Stimulated activated CD4-positive, alpha-beta T cell treated with anti-CD3 and anti-CD28 coated beads, TNF-alpha, amount 100 ng/mL, for 1 hour (primary cell): ENCODE results near the gene FAM227A.

Experiments used
- DNase-seq, 3 donors: peaks; one replicate each; pipeline ENCODE4 v3.0.0-alpha.2; 2020; ENCODE audit warnings: low read depth in 3 of 3, low spot score in 1 of 3

Gene FAM227A

GRCh38 chr22:38549101-38549894 is 106.9 kb downstream of the FAM227A start:
- DNase-seq, result no peak

- no peak for DNase-seq
Measured at GRCh38 chr22:38540701-38541100, 115.5 kb downstream of the FAM227A start.

GRCh38 chr22:38531251-38531938 is 124.8 kb downstream of the FAM227A start:
- no peak for DNase-seq
